Neutrophil (primary cell): ENCODE results near the gene RPUSD2.
A peak's percentile ranks its signal among the peaks of the same experiment; 100 is the strongest.

Source experiments
- H3K27ac ChIP-seq: fragments of 200-600 bp; sonication (generic); 2 replicates; pipeline ENCODE4 v1.5.1; 2016; ENCODE audit warnings: mild to moderate bottlenecking, moderate library complexity
- H3K27me3 ChIP-seq: fragments of 200-600 bp; sonication (generic); 2 replicates; pipeline ENCODE4 v1.6.0; 2016; ENCODE audit warnings: mild to moderate bottlenecking
- H3K36me3 ChIP-seq: fragments of 200-600 bp; sonication (generic); 2 replicates; pipeline ENCODE4 v1.5.1; 2017
- H3K4me1 ChIP-seq, 2 experiments: fragments of 200-600 bp in 1 of 2; sonication (generic) in 1 of 2; 1 replicate in 1 of 2; 2 replicates in 1 of 2; pipeline versions ENCODE4 v1.5.1 to v1.6.1; 2013 to 2016; ENCODE audit warnings: low read depth in 1 of 2, low read length in 1 of 2, mild to moderate bottlenecking in 1 of 2, moderate library complexity in 1 of 2; ENCODE audit not compliant: control insufficient read depth in 1 of 2, insufficient read depth in 1 of 2
- H3K4me3 ChIP-seq, 2 experiments: fragments of 200-600 bp in 1 of 2; sonication (generic) in 1 of 2; 1 replicate in 1 of 2; 2 replicates in 1 of 2; pipeline ENCODE4 v1.5.1; 2013 to 2016; ENCODE audit warnings: low read depth in 1 of 2, low read length in 1 of 2, mild to moderate bottlenecking in 1 of 2, moderate library complexity in 1 of 2
- H3K9me3 ChIP-seq: fragments of 200-600 bp; sonication (generic); 2 replicates; pipeline ENCODE4 v1.5.1; 2016
- TF ChIP-seq, protein P1 (sequence below): fragments of 200-600 bp; sonication (generic); IDR thresholded peaks from 2 replicates; pipeline ENCODE4 v1.5.1; 2016; ENCODE audit warnings: antibody characterized with exemption

Gene RPUSD2

DNA sequence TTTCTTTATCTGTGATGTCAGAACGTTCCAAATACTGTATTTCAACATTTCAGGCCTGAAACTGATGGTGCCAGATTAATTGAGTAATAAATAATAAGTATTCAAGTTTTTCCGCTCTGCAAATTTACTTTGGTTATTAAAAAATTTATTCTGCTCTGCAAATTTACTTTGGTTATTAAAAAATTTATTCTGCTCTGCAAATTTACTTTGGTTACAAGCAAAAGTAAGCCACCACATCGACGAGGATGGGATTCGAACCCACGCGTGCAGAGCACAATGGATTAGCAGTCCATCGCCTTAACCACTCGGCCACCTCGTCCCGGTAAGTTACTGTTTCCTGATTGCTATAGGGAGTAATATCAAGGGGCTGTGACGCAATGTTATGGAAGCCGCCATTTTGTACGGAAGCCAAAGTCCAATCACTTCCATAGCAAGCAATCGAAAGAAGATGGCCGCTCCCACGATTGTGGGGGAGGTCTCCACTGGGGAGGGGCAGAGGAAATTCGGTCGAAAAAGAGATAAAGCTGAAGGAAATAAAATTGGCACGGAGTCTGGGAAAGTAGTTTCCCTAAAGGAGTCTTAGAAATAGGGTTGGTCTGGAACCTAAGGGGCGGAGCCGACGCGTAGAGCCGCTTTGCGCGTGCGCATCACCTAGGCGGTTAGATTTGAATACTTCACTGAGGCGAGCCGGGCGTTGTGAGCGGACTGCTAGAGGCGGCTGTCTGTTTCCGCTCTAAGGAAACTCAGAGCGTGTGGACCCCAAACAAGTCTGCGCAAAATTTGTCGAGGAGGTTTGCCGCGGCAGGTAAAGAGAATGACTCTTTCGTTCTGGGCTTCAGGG, 24.7 kb downstream of the RPUSD2 start, which contains the start of gene KNL1:
TSS of gene KNL1 (plus strand) at position 662 of the 841 bp plus-strand sequence. CDS start 8,683 bp downstream, outside the sequence.
- Histone ChIP-seq H3K27me3 (no peaks in the 10 kb centered on the region), H3K27ac (peak within 1 kb of the TSS; percentile 87), H3K4me3 (peak within 1 kb of the TSS; percentile 65 to 86), H3K4me1 (peaks cover 20% of the 10 kb centered on the region in 2 experiments), H3K36me3 (no peaks in the 10 kb centered on the region), H3K9me3 (no peaks in the 10 kb centered on the region)
- TF ChIP-seq, protein P1, sequence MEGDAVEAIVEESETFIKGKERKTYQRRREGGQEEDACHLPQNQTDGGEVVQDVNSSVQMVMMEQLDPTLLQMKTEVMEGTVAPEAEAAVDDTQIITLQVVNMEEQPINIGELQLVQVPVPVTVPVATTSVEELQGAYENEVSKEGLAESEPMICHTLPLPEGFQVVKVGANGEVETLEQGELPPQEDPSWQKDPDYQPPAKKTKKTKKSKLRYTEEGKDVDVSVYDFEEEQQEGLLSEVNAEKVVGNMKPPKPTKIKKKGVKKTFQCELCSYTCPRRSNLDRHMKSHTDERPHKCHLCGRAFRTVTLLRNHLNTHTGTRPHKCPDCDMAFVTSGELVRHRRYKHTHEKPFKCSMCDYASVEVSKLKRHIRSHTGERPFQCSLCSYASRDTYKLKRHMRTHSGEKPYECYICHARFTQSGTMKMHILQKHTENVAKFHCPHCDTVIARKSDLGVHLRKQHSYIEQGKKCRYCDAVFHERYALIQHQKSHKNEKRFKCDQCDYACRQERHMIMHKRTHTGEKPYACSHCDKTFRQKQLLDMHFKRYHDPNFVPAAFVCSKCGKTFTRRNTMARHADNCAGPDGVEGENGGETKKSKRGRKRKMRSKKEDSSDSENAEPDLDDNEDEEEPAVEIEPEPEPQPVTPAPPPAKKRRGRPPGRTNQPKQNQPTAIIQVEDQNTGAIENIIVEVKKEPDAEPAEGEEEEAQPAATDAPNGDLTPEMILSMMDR: no peak

- TF ChIP-seq, protein P1: no peak
- peak overlapping the region; percentile 87 for H3K27ac ChIP-seq
- no peaks in the 10 kb centered on the region for H3K27me3 ChIP-seq
- peak overlapping the region; percentile 65 to 86 for H3K4me3 ChIP-seq
- peaks cover 20% of the 10 kb centered on the region in 2 experiments for H3K4me1 ChIP-seq
- no peaks in the 10 kb centered on the region for H3K9me3 ChIP-seq
- no peaks in the 10 kb centered on the region for H3K36me3 ChIP-seq
Measured at GRCh38 chr15:40594429-40594836, 25.3 kb downstream of the RPUSD2 start.

DNA sequence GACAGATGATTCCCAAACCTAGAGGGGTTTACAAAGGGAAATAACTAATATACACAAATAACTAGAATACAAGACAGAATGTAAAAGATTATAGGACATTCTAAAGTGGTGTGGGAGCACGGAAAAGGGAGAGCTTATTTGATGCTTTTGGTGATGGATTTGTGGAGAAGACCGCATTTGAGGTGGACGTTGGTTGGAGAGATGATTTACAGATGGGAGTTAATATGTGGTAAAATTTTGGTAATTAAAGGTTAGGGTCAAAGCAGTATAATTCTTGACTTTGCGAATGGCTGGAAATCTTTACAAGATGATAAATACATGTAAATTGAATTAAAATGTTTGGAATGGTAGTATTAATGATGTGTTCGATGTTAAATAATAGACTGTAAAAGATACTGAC, 26.1 kb downstream of the RPUSD2 start:
- Histone ChIP-seq H3K9me3 (no peaks in the 10 kb centered on the region), H3K4me1 (peaks cover 14 to 17% of the 10 kb centered on the region in 2 experiments), H3K4me3 (peak overlapping the region in 1 of 2 experiments; percentile 65), H3K36me3 (no peaks in the 10 kb centered on the region), H3K27ac (no peak overlapping the region), H3K27me3 (no peaks in the 10 kb centered on the region)
- TF ChIP-seq, protein P1: no peak

- Histone ChIP-seq H3K27me3 (no peaks in the 10 kb centered on the region), H3K9me3 (no peaks in the 10 kb centered on the region), H3K4me1 (peaks cover 14 to 17% of the 10 kb centered on the region in 2 experiments), H3K36me3 (no peaks in the 10 kb centered on the region), H3K4me3 (no peak overlapping the region), H3K27ac (no peak overlapping the region)
- TF ChIP-seq, protein P1: no peak
Measured at GRCh38 chr15:40595773-40596172, 26.7 kb downstream of the RPUSD2 start.

- no peak overlapping the region for H3K27ac ChIP-seq
- no peak overlapping the region for H3K4me3 ChIP-seq
Measured at GRCh38 chr15:40597024-40597423, 27.9 kb downstream of the RPUSD2 start.

More at GRCh38 chr15:40597024-40597423, 27.9 kb downstream of the RPUSD2 start:
- TF ChIP-seq, protein P1: no peak
- Histone ChIP-seq H3K27me3 (no peaks in the 10 kb centered on the region), H3K4me1 (peaks cover 14 to 17% of the 10 kb centered on the region in 2 experiments), H3K9me3 (no peaks in the 10 kb centered on the region), H3K36me3 (no peaks in the 10 kb centered on the region)
